Stimulated activated CD4-positive, alpha-beta T cell treated with anti-CD3 and anti-CD28 coated beads, Interleukin-2, amount 100 ng/mL, for 24 hours (primary cell): Measurements from ENCODE around the gene ZNF438.
"Not testable (repeated sequence)": the region's sequence is repeated elsewhere in the genome, so short reads cannot be mapped to it uniquely, and the experiment has no call there.

Experiments used
- DNase-seq, 2 donors: peaks; one replicate each; pipeline ENCODE4 v3.0.0-alpha.2; 2020

Gene ZNF438

GRCh38 chr10:30820261-30820991 lies 211.2 kb downstream of the ZNF438 start:
- no peak for DNase-seq

- DNase-seq, result no peak
These were observed 212.1 kb downstream of the ZNF438 start for GRCh38 chr10:30819341-30820181.

DNA sequence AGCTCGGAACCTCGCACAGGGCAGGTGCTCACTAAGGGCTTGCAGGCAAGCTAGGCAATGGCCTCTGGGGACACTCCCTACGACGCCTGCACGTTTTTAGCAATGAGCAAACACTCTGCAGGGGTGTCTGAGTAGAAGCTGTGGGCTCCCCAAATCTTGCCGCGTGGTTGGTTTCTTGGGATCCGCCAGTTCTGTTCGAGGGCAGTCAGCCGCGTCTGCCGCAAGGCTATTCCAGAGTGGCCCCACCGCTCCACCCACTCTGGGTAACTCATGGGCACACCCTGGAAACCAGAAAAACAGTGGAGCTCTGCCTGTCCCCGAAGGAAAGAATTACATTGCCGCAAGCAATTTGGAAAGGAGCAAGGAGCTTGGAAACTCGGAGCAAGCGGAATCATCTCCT lies 212.8 kb downstream of the ZNF438 start:
- no peak for DNase-seq

DNA sequence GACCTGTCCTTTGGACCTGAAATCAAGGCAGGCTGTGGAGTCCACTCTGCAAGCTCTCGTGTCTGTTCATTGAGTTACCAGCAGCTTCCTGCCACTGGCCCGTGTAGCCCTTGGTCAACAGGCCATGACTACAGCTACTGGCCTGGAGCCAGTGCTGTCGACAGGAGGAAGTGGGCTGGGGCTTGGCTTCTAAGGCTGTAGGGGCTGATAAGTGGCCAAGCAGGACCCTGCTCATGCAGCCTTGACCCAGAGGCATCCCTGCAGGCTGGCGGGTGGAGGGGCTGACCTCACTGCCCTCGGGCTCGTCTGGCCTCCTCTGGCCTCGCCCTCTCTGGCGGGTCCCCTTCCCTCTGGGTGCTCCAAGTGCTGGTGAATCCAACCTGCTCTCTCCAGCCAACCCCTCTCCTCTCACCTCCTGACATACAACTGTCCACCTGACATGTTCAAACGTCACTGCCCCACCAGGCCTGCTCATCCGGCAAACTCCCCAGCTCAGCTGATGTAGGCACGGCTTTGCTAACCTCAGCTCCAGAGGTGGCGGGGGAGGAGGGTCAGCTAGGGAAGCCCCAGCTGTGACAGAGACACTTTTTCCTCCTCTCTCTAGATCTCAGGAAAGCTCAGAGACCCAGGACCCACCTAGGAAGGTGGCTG lies 213.5 kb downstream of the ZNF438 start:
- DNase-seq, result no peak

GRCh38 chr10:30817541-30817940 lies 214.1 kb downstream of the ZNF438 start:
- DNase-seq, result no peak

DNA sequence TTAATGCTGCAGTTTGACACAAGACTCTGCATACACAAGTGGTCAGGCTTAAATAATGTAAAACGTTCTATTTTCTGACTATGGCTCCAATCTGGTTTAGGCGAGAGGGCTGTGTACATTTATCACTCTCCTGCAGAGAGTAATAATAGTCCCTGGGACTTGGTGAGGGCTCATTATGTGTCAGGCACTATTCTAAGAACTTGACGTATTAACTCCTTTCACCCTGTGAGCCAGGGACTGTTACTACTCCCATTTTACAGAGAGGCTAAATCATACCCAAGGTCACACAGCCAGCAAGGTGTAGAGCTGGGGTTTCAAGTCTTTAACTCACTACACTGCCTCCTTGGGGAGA lies 214.9 kb downstream of the ZNF438 start:
- DNase-seq, result no peak

GRCh38 chr10:30816159-30816819 lies 215.4 kb downstream of the ZNF438 start:
- DNase-seq, result no peak

GRCh38 chr10:30813872-30814481 lies 217.7 kb downstream of the ZNF438 start:
- no peak for DNase-seq

DNA sequence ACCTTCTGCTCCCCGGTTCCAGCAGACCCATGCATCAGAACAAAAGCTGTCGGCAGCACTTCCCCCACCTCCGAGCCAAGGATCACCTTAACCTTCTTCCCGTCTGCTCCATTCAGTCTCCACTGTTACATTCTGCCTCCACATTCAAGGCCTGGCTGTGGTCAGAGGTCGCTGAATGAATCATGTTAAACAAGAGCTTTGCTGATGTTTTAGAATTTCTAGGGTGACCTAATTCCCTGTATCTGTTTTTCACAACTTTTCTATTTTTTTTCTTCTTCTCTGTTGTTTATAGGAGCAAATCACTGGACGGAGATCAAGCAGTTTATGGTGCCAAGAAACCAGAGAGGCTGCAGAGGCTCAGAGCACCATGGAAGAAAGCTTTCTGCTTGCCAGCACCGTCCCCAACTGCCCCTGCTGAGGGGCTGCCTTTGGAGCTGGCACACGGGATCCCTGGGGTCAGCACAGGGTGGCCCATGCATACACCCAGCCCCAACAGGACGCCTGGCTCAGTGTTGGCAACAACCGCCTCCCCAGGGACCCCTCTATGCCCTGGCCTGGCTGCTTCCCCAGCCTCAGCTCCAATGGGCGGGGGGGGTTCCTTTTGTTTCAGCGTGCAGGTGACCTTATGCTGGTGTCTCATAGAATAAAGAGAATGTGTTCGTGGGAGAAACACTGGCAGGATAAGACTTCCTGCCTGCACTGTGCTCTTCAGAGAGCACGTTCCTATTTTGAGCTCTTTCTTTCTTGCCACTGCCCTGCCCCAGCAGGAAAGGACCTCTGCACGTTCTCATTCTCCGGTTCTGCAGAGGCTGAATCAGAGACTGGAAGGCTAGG lies 219.4 kb downstream of the ZNF438 start:
- DNase-seq, result no peak

DNA sequence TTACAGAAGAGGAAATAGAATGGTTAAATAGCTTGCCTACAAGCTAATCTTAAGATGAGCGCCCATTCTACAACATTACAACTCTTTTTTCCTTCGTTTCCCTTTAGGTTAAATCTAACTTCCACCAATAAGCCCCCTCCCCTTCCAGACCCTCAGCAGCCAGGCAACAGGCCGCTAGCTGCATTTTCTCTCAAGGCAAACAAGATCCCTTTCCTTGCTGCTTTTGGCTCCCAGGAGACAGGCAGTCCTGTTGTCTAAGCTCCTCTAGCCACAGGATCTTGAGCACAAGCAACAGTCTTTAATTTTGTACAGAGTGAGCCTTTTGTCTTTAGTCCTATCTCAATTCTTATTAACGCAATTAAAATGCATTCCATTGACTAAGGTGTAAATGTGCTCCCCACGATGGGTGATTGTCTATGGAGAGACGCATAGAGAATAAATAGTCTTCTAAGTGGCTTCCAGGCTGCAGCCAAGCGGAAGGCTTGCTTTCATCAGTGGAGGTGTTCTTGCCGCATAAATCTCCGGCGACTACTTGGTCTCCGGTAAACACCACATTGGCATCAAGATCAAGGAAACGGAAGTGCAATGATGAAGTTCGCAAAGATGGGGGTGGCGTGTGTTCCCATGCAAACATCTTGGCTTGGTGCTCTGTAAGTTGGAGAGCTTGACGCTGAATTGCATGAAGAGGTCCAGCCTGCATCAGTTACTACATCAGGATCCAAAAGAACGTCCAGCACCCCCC lies 220.2 kb downstream of the ZNF438 start:
- no peak for DNase-seq

GRCh38 chr10:30810416-30810815 lies 221.2 kb downstream of the ZNF438 start:
- no peak for DNase-seq

GRCh38 chr10:30806850-30807249 lies 224.8 kb downstream of the ZNF438 start:
- DNase-seq, result no peak

DNA sequence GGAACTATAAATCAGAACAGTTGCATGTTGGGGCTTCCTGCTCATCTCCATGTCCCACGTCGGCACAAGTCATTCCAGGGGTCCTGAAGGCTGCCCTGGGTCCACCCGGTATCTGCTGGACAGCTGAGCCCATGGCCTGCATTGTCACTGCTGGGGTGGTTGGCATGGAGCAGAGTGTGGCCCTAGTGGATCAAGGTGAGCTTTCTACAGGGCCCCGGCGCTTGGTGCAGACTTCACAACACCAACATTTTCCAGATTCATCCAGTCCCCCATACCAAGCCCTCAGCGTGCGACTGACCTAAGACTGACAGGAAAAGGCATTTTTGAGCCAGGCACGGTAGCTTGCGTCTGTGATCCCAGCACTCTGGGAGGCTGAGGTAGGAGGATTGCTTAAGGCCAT lies 226.6 kb downstream of the ZNF438 start:
- no peak for DNase-seq

DNA sequence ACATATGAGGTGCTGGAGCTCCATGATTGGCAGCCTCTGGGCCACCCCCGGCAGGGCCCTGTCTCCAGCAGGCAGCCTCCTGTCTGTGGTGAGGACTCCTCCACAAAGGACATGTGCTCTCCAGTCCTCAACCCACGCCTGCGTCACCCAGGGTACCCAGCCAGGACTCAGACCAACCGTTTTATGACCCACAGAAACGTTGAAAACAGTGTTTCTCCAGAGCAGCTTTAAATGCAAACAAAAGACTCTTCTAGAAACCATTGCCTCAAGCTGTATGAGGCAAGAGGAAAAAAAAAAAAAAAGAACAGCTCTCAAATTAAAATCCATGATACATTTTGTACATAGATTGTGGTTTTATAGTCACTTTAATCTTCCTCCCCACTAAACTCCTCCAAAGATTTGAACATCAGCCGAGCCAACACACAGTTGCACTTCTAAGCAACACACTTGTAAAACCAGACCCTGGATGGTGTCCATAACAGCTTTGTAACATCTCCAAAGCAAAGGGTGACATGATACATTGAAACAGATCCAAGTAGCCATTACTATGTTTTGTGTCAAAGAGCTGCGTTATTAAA lies 227.1 kb downstream of the ZNF438 start:
- no peak for DNase-seq

DNA sequence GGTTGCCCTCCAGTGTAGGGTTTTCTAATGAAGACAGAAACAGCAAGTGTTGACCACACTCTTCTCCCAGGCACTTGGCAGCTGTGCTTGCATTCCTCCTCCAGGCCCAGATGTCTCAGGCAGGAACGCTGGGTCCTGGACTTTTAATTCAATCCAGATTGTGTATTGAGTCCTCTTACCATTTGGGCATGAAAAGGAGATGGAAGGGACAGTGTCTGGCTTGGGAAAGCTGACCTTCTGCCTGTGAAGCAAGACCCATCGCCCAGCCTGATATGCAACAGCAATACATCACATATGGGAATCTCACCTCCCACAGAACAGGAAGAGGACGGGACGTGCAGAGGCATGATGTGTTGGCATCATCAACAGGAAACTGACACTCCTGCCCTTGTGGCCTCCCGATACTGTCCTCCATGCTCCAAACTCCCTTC lies 227.8 kb downstream of the ZNF438 start:
- DNase-seq, result no peak

DNA sequence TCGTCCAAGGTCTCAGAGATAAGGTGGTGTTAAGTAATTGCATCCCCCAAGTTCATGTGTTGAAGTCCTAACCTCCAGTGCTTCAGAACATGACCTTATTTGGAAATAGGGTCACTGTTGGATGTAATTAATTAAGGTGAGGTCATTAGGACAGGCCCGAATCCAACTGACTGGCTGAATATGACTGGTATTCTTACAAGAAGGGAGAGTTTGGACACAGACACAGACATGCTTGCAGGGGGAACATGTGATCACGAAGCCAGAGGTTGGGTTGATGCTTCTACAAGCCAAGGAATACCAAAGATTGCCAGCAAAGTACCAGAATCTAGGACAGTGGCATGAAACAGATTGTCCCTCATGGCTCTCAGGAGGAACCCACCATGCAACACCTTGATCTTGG lies 228.6 kb downstream of the ZNF438 start:
- DNase-seq, result no peak

- DNase-seq, result no peak
These were observed 231.3 kb downstream of the ZNF438 start for GRCh38 chr10:30800368-30800767.

DNA sequence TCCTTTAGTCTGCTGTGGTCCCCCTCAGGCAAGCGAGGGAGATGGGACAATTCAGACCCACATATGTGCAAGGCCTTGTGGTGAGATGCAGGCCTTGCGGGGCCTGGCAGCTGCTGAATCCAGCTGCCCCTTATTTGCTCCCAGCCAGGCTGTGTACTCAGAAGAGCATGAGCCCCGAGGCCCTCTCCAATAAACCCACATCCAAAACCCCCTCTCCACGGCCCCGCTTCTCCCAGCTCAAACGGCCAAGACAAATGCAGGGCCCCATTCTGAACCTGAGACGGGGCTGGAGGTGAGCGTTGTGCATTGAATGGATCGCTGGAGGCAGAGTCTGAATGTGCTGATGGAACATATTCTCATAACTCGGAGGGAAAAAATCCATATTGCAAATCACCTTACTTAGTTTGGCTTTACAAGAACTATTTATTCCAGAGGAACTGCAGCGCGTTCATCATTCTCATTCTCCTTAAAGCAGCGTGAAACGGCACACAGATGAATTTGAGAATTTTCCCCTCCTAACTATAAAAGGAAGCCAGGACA lies 232.9 kb downstream of the ZNF438 start:
- no peak for DNase-seq

DNA sequence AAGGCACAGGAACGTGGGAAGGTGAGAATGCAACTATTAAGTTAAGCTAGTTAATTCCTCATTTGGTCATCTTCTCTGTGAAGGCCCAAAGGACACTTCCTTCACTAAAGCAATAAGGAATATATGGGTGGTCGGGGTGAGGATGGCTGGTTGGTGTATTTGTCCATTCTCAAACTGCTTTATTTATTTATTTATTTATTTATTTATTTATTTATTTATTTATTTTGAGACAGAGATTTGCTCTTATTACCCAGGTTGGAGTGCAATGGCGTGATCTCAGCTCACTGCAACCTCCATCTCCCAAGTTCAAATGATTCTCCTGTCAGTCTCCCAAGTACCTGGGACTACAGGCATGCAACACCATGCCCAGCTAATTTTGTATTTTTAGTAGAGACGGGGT lies 236.6 kb downstream of the ZNF438 start:
- DNase-seq, result not testable (repeated sequence)
